ENCODE measurements around the gene EDARADD. TPM values are rescaled to one million over a fixed set of nuclear protein-coding genes. Genes with fewer than 3 reads are reported as not detected.

EDARADD gene
- total RNA-seq, 1 donor from 2014 or later, result 9.4 TPM

DNA sequence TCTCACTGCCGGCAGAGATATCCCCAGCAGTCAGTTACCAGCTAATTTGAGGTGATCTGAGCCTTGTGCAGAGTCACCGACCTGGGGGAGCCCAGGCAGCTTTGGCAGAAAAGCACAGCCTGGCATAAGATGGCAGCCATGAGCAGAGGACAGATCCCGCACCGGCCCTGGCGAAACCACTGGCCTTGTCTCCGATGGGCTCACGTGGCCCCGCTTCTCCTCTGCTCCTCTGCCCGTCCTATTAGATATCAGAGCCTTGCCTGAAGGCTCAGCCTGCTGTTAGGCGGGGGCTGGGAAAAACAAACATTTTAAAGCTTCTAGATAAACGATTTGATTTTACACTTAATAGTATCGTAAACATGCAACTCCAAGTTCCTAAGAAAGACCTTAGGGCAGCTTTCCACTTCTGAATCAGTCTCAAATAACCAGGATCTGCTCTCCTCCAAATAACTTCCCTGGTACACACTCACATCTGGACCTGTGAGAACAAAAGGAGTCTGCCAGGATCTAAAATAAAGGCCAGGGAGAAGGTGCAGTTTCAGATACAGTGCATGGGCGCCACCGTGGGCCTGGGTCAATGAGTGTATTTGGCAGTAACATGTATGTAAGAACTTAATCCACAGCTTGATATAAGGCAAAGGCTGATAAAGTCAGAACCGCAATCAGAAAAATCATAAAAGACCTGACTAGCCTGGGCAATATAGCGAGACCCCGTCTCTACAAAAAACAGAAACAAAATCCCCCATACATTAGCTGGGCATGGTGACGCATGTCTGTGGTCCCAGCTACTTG lies 10.0 kb downstream of the EDARADD start:
- Mint-ChIP-seq H3K4me3 (ENCODE audit: unreplicated experiment) (no peak overlapping the region), H3K9me3 (ENCODE audit: unreplicated experiment) (no peaks in the 10 kb centered on the region), H3K36me3 (ENCODE audit: low read depth, unreplicated experiment) (peaks cover 7% of the 10 kb centered on the region), H3K27me3 (ENCODE audit: unreplicated experiment) (peaks cover 2% of the 10 kb centered on the region), H3K27ac (ENCODE audit: unreplicated experiment) (peak overlapping the region; percentile 18), H3K4me1 (ENCODE audit: unreplicated experiment) (peaks cover 27% of the 10 kb centered on the region)
- DNase-seq (ENCODE audit: low spot score), result no peak
- TF ChIP-seq, protein P1, sequence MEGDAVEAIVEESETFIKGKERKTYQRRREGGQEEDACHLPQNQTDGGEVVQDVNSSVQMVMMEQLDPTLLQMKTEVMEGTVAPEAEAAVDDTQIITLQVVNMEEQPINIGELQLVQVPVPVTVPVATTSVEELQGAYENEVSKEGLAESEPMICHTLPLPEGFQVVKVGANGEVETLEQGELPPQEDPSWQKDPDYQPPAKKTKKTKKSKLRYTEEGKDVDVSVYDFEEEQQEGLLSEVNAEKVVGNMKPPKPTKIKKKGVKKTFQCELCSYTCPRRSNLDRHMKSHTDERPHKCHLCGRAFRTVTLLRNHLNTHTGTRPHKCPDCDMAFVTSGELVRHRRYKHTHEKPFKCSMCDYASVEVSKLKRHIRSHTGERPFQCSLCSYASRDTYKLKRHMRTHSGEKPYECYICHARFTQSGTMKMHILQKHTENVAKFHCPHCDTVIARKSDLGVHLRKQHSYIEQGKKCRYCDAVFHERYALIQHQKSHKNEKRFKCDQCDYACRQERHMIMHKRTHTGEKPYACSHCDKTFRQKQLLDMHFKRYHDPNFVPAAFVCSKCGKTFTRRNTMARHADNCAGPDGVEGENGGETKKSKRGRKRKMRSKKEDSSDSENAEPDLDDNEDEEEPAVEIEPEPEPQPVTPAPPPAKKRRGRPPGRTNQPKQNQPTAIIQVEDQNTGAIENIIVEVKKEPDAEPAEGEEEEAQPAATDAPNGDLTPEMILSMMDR (IDR thresholded peaks at IDR 0.05; ENCODE audit: unreplicated experiment), result no peak

DNA sequence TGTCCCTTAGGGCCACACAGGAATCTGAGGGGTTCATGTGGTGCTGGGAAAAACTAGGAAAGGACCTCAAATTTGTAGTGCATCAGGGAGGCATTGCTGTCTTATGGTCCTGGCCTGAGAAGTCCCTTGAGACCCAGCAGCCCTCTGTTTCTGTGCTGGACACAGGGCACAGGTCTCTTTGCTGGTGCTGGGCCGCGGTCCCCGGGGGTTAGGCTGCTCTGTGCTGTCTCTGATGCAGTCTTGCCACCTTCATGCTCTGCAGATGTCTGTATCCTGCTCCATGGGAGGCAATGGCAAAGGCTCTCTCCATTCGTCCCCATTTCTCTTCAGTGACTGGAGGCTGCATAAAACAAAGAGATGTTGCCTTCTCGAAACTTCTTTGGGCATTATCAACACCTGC lies 13.0 kb downstream of the EDARADD start:
- H3K9me3 Mint-ChIP-seq (ENCODE audit: unreplicated experiment), result no peaks in the 10 kb centered on the region
- TF ChIP-seq, protein P1 (IDR thresholded peaks at IDR 0.05; ENCODE audit: unreplicated experiment), result no peak
- no peak overlapping the region for H3K27ac Mint-ChIP-seq (ENCODE audit: unreplicated experiment)
- H3K4me3 Mint-ChIP-seq (ENCODE audit: unreplicated experiment), result peak overlapping the region; percentile 62
- peaks cover under 1% of the 10 kb centered on the region for H3K27me3 Mint-ChIP-seq (ENCODE audit: unreplicated experiment)
- H3K36me3 Mint-ChIP-seq (ENCODE audit: low read depth, unreplicated experiment), result peaks cover 8% of the 10 kb centered on the region
- no peak for DNase-seq (ENCODE audit: low spot score)
- H3K4me1 Mint-ChIP-seq (ENCODE audit: unreplicated experiment), result peaks cover 7% of the 10 kb centered on the region

DNA sequence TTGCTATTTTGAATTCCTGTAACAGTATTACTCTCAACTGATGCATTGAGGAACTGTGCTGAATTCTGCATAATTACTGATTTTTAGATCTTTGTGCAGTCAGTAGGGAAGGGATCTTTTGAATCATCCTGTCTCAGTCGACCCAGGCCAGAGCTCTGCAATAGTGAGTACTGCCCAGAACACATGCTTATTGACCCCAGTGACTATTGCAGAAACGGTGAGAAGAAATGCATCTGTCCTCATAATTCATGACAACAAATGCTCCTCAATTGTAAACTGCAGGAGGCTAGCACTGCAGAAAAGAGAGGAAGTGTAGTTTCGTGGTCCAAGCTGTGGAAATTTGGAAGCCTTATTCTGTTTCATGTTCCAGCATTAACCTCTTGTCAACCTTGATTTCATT lies 19.6 kb downstream of the EDARADD start:
- Mint-ChIP-seq H3K9me3 (ENCODE audit: unreplicated experiment) (no peaks in the 10 kb centered on the region), H3K27ac (ENCODE audit: unreplicated experiment) (no peak overlapping the region), H3K36me3 (ENCODE audit: low read depth, unreplicated experiment) (peaks cover 13% of the 10 kb centered on the region), H3K4me3 (ENCODE audit: unreplicated experiment) (no peak overlapping the region), H3K27me3 (ENCODE audit: unreplicated experiment) (peaks cover 4% of the 10 kb centered on the region), H3K4me1 (ENCODE audit: unreplicated experiment) (peaks cover 5% of the 10 kb centered on the region)
- DNase-seq (ENCODE audit: low spot score), result no peak
- TF ChIP-seq, protein P1 (IDR thresholded peaks at IDR 0.05; ENCODE audit: unreplicated experiment), result no peak

DNA sequence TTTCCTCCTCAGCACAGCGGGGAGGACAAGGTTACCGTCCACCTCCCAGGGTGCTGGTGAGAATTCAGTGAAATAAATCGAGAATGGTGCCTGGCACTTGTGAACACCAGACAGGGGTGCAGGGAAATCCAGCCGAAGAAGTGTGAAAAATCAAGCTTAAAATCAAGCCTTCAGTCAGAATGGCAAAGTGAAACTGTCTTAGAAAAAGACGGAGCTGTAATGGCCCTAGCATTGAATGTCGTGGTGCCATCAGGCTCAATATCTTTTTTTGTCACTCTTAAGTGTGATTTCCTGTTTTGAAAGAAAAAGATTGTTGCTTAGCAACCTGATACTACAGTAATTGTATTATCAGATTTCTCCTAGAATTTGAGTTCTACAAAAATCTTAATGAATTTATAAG lies 22.1 kb downstream of the EDARADD start:
- peaks cover 4% of the 10 kb centered on the region for H3K27me3 Mint-ChIP-seq (ENCODE audit: unreplicated experiment)
- peaks cover 2% of the 10 kb centered on the region for H3K4me1 Mint-ChIP-seq (ENCODE audit: unreplicated experiment)
- peaks cover 20% of the 10 kb centered on the region for H3K36me3 Mint-ChIP-seq (ENCODE audit: low read depth, unreplicated experiment)
- peak overlapping the region; percentile 85 for H3K27ac Mint-ChIP-seq (ENCODE audit: unreplicated experiment)
- no peaks in the 10 kb centered on the region for H3K9me3 Mint-ChIP-seq (ENCODE audit: unreplicated experiment)
- TF ChIP-seq, protein P1 (IDR thresholded peaks at IDR 0.05; ENCODE audit: unreplicated experiment), result no peak
- no peak for DNase-seq (ENCODE audit: low spot score)
- H3K4me3 Mint-ChIP-seq (ENCODE audit: unreplicated experiment), result no peak overlapping the region

DNA sequence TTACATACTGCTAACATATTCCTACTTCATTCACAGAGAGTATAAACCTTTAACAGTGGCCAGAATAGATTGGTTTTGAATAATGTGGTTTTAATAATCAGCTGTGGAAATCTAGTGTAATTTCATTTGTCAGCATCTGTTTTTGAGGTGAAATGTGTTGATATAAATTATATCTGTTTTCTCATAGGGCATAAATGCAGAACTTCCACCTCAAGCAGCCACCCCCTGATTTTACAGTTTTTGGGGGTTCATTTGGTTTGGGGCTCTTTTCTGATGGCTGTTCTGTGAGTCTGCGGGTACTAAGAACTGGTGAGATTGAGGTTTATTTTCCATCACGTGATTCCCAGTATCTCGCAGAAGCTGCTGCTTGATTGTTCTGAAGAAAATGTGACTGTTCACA lies 23.2 kb downstream of the EDARADD start:
- Mint-ChIP-seq H3K36me3 (ENCODE audit: low read depth, unreplicated experiment) (peaks cover 17% of the 10 kb centered on the region), H3K4me3 (ENCODE audit: unreplicated experiment) (no peak overlapping the region), H3K27me3 (ENCODE audit: unreplicated experiment) (peaks cover under 1% of the 10 kb centered on the region), H3K9me3 (ENCODE audit: unreplicated experiment) (no peaks in the 10 kb centered on the region), H3K27ac (ENCODE audit: unreplicated experiment) (no peak overlapping the region), H3K4me1 (ENCODE audit: unreplicated experiment) (peaks cover 2% of the 10 kb centered on the region)
- no peak for DNase-seq (ENCODE audit: low spot score)
- TF ChIP-seq, protein P1 (IDR thresholded peaks at IDR 0.05; ENCODE audit: unreplicated experiment), result no peak
